GM19438 (cell line): ENCODE measurements around the gene TIMM8B.
"Not testable (repeated sequence)": the region's sequence is repeated elsewhere in the genome, so short reads cannot be mapped to it uniquely, and the experiment has no call there.

ENCODE experiments used
- ATAC-seq: cut with Tn5 transposase; IDR thresholded peaks from one replicate; pipeline ENCODE4 v1.9.1; 2021; ENCODE audit warnings: low read depth; ENCODE audit not compliant: unreplicated experiment

TIMM8B gene

DNA sequence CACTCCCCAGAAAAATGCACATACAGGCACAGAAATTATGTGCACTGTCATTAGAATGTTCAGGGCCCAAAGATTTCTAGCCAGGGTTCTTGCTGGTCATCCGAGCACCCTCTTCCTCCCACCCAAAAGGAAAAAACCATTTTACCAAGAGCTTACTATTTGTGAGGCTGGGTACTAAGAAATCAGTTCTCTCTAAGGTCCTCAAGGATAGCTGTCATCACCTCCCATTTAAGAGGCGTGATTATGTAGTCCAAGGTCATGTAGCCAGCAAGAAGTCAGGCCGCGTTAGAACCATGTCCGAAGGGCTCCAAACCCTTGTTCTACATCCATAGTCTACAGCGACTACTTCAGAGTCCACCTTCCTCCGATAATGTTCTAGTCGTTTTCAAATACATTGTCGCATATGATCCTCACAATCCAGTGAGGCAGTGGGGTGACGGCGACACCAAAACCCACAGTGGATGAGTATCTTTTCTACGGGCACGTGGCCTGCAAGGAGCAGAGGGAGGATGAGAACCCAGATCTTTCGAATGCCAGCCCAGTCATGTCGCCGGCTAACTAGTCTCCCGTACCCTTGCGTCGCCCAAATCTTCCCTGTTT is 634 bp downstream of the TIMM8B start:
- ATAC-seq, result peak; percentile 23

DNA sequence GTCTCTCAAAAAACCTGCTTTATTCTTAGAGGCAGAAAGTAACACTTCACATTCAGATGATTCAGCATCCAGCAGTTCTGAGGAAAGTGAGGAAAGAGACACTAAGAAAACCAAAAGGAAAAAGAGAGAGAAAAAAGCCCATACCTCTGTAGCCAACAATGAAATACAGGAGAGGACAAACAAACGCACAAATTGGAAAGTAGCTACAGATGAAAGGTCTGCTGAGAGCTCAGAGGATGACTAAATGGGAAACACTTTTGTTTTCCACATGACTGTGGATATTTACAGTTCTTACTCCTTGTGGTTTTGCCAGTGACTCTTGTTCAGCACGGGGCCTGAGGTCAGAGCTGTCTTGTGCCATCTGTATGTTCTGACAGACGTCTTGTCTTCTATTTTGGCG is 3.8 kb downstream of the TIMM8B start:
- no peak for ATAC-seq

DNA sequence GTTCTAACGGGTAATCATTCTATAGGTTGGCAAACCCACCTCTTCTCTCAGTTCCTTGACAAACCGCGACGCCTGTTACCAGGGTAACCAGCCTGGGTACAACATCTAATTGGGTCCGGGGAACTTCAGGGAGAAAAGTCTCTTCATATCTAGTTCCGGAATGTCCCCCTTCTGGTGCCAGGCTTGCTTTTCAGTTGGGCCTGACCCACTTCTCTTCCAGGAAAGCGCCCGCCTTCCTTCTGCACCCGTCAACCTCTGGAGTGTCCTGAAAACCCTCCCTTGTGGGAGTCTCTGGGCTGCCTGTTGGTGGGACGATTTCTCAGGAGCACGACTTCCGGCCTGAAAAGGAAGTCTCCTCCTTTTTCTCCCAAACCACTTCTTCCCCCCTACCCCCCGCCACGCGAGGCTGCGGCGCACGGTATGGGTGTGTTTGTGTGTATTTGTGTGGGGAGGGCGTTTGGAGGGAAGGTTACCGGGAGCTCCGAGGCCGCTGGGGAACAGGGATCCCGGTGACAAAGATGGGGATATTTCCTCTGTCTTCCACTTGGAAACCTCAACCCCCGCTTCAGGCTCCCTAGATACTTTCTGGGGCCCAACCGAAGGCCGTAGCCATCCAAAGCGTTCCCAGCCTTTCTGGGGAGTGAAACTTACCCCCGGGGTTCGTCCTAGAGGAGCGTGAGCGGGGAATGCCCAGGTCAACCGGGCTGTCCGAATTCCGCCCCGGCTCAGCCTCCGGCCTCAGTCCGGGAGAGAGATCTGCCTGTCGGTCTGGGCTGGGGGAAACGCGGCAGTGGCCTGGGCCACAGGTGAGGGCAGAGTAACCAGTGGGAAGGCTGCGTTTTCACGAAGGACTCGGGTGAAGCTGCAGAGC is 12.4 kb downstream of the TIMM8B start, which contains the start of the genes NKAPD1 and PIH1D2:
Gene NKAPD1, plus strand, starts transcription at position 359 of the 871 bp plus-strand sequence. CDS start 1,276 bp downstream, outside the sequence.
Gene PIH1D2, minus strand, starts transcription at position 77 of the 871 bp plus-strand sequence. CDS start 843 bp downstream, outside the sequence.
- ATAC-seq, result peak; percentile 87

DNA sequence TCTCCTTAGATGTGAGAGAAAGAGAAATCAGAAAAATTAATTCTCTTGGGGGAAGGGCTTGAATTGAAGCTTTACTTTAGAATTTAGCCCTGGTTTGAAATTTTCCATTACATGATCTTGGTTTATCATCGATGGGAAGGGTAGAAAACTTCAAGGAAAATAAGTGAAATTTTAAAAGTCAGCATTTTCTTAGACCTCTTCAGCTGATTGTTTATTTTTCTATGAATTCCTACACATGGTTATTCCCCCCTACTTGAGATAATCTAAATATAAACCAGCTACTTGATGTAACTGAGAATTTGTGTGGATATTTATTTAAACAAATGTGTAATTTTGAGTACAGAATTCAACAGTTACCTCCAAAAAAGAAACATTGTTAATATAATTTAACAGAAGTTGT is 23.6 kb downstream of the TIMM8B start:
- ATAC-seq, result no peak

DNA sequence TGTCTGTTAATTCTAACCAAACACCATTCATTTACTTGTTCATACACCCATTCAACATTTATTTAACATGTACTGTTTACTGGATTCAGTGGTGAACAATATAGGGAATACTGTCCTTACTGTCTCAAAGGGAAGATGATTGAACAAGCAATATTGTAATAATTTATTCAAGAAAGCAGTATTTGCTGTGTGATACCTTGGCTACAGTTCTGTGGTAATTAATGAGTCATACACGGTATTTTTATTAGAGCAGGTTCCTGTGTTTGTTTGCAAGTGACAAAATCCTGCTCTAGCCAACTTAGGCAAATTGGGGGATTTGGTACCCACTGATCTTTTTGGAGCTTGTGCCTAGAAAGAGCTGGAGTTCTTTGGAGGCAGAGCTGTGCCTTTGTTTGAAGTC is 28.5 kb downstream of the TIMM8B start:
- ATAC-seq, result no peak

DNA sequence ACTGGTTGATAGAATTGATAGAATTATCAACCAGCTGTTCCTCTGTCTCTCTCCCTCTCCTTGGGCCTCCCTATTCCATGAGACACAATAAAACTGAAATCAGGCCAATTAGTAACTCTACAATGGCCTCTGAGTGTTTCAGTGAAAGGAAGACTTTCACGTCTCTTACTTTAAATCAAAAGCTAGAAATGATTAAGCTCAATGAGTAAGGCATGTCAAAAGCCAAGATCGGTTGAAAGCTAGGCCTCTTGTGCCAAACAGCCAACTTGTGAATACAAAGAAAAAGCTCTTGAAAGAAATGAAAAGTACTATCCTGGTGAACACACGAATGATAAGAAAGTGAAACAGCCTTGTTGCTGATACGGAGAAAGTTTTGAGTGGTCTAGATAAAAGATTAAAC is 29.4 kb downstream of the TIMM8B start:
- ATAC-seq, result no peak

DNA sequence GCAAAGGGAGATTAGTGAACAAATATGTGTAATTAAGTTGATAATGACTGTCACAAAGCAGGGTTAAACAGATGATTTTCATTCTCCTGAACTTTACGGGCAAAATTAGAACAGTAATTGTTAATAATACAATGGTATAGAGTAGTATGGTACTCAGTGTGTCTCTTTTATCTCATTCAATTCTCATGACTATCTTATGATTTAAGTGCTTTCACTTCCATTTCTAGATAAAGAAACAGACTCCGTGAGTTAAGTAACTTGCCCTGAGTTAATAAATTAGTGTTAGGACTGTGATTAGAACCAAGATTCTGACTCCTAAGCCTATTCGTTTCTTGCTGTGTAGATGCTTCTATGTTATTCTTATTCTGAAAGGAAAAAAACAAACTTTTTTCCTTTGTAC is 34.8 kb downstream of the TIMM8B start:
- no peak for ATAC-seq

DNA sequence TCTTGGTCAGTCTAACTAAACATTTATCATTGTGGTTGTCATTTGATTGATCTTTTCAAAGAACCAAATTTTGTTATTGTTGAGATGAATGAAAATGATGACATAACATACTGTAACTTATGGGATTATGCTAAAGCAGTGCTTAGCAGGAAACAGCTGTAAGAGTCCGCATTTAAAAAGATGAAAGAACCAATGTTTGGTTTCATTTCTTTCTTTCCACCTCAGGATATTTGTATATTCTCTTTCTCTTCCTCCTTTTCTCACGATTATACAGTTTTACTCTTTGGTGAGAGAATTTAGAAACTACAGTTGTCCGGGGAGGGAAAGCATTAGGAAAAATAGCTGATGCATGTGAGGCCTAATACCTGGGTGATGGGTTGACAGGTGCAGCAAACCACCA is 35.8 kb downstream of the TIMM8B start:
- peak; percentile 81 for ATAC-seq

DNA sequence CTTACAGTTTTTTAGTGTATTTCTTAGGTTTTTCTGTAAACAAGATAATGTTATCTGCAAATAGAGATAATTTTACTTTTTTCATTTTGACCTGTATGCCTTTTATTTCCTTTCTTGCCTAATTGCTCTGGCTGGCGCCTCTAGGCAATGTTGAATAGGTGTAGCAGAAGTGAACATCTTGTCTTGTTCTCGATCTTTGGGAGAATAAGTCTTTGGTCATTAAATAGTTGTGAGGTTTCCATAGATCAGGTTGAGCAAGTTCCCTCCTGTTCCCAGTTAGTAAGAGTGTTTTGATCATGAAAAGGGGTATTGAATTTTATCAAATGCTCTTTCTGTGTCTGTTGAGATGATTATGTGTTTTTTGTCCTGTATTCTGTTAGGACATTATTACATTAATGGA is 36.8 kb downstream of the TIMM8B start:
- ATAC-seq, result no peak

DNA sequence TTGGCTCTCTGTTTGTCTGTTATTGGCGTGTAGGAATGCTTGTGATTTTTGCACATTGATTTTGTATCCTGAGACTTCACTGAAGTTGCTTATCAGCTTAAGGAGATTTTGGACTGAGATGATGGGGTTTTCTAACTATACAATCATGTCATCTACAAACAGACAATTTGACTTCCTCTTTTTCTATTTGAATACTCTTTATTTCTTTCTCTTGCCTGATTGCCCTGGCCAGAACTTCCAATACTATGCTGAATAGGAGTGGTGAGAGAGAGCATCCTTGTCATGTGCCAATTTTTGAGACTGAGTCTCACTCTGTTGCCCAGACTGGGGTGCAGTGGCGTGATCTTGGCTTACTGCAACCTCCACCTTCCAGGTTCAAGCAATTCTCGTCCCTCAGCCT is 38.3 kb downstream of the TIMM8B start:
- not testable (repeated sequence) for ATAC-seq

DNA sequence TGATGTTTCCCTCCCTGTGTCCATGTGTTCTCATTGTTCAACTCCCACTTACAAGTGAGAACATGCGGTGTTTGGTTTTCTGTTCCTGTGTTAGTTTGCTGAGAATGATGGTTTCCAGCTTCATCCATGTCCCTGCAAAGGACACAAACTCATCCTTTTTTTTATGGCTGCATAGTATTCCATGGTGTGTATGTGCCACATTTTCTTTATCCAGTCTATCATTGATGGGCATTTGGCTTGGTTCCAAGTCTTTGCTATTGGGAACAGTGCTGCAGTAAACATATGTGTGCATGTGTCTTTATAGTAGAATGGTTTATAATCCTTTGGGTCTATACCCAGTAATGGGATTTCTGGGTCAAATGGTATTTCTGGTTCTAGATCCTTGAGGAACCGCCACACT is 39.9 kb downstream of the TIMM8B start:
- ATAC-seq, result not testable (repeated sequence)

DNA sequence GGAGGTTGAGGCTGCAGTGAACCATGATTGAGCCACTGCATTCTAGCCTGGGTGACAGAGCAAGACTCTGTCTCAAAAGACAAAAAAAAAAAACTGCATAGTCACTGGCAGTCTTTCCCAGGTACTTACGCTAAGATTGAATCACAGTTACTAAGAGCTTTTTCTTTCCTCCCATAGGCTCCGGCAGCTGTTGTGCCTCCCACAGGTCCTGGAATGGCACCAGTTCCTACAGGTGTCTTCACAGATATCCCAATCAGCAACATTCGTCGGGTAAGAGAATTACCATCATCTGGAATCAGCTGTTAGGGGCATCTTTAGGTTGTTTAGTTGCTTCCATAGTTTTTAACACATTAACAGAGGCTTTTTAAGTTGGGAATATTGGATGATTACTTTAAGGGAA is 41.6 kb downstream of the TIMM8B start:
- ATAC-seq, result no peak

DNA sequence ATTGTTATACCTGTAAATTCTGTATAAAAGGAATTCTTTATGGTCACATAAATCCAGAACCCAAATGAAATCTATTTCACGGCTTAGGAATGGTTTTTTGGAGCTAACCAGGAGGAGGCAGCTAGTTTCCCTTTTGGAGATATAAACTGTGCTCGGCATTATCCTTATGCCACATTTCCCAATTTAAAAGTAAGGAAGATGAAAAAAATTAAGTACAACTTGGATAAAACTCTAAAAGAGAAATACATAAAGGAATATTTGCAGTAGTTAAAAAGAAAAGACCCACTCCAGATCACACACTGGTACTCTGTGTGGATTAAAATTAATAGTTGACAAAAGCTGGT is 43.6 kb downstream of the TIMM8B start:
- ATAC-seq, result no peak

DNA sequence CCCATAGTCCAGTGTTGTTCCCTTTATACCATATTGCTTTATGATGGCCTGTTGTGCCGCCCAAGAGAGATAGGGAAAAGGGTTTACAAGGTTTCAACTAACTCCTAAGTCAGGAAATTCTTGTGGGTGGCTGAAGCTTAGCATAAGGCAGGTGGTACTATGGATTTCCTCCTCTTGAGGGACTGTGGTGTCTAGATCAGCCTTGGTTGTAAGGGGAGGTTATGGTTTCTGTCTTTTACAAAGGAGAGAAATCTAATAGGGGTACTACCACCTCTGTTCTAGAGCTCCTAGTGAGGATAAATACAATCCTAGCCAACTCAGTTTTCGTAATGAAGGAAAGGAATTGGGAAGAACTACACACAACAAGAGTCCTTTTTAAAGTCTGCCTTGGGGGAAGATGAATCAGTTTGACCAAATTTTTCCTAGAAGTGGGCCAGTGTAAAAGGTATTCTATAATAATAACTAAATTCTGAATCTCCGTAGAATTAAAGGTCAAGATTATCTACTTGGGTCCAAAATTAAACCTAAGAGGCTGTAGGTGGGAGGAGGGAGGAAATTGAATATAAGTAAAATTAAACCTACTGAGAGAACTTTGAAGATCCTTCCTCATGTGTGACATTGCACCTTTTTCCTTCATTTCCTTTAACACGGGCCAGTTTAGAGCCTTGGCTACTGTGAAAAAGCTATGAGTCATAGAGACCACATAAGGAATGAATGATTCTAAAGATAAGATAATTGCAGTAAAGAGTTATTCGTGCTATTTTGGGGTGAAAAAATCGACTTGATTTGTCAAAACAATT is 44.2 kb downstream of the TIMM8B start:
- no peak for ATAC-seq

DNA sequence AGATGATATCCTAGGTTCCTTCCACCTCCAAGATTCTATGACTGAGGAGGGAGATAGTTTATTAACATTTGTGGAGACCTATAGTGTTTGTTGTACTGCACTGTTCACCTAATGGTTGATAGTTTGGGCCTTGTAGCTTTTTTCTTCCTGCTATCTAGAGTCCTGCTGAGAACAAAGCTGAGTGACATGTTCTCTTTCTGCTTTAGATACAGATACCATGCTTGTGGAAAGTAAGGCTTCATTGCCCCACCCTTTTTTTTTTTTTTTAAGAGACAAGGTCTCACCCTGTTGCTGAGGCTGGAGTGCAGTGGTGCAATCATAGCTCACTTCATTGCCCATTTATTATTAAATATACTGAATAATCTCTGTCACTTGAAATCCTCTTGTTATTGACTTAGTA is 49.0 kb downstream of the TIMM8B start:
- no peak for ATAC-seq
